T-helper 1 cell (primary cell): ENCODE measurements around the gene C1orf35.
A peak's percentile ranks its signal among the peaks of the same experiment; 100 is the strongest.

ENCODE experiments used
- DNase-seq, 5 donors: peaks; one replicate each; pipeline ENCODE4 v3.0.0-alpha.2; 2012 to 2020
- total RNA-seq, 4 donors: gene quantifications; one replicate each; lab custom pipeline; 2026; lab: John Stamatoyannopoulos, UW

The C1orf35 gene
- total RNA-seq = 16.9 to 22.8 (median 20.5) reads per million in 4 donors

- peak; percentile 85 to 94 (median 92) for DNase-seq
Measured at GRCh38 chr1:228102791-228103620, at the start of gene C1orf35. C1orf35 (minus strand) TSS chr1:228103325; CDS start chr1:228103227, 98 bp downstream.

DNA sequence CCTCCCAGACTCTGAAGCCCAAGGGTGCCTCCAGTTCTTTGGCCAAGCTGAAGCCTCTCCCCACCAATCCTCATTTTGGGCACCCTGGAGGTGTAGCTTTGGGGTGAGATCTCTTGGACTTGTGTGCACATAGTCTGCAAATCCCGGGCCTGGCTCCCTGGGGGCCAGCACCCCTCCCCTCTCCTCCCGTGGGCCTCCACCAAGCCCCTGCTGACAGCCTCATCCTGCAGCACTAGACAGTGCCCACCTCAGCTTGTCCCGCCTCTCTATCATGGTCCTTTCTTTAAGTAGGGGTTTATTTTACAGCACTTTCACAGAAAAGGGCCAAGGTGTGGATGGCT lies 49.8 kb upstream of the C1orf35 start:
- DNase-seq = peak in 1 of 5 donors; percentile 5

DNA sequence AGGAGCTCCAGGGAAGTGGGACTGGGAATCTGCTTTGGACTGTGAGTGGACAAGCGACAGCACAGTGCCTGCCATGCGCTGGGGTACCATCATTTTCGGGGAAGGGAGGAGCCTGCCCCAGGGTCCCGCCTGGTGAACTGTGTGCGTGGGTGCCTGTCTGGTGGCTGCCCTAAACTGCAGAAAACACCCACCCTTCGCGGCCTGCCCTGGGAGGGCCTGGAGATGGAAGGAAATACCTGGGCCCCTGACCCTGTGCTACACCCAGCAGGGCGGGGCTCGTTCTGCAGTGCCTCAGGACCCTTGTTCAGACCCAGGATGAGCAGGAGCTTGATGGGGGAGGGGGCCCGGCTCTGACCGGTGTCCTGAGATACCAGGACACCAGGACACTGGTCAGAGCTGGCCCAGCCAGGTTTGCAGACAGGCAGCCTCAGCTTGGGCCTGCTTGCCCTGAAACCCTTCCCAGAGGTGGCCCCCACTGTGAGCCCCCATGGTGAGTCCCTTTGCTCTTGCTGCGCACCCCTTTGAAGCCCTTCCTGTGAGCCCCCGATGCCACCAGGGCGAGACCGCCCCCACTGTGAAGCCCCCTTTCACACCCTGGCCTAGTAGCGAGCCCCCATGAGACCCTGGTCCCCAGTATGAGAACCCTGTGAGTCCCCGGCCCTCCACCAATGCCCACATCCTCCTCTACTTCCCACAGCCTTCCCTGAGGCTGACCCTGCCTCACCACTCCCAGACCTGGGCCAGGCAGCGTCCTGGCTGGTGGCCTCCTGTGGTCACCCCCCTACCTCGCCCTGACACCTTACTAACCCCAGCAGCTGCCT lies 49.2 kb upstream of the C1orf35 start:
- peak in 1 of 5 donors; percentile 5 for DNase-seq

GRCh38 chr1:228151180-228151925 lies 48.2 kb upstream of the C1orf35 start:
- DNase-seq = peak in 1 of 5 donors; percentile 15

DNA sequence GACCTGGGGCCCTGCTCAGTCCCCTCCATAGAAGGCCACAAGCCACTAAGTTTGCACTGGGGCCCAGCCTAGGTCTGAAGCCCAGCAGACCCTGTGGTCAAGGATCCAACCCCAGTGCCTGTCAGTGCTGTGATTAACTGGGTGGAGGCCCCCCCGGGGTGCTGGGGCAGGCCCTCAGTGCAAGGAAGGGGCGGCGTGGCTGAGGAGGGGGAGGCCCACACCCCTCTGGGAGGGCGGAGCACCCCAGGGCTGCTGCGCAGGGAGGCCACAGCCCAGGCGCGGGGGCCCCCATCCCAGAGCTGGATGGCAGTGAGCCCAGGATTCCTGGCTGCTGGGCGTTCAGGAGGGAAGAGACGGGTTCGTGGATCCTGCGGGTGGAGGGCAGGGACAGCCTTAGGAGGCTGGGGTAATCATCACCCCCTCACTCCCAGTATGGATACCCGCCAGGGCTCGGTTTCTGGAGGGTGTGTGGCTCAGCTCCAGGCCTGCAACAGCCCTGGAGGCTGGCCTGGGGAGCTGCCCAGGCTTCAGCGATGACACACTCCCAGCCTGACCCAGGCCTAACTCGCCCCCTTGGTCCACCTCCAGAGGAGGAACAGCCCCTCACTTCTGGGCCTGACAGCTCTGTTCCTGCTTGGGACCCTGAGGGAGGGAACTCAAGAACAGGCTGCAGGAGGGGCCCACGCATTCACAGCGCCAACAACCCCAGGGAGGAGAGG lies 47.5 kb upstream of the C1orf35 start:
- DNase-seq = no peak

- peak in 1 of 5 donors; percentile 10 for DNase-seq
Measured at GRCh38 chr1:228150120-228150460, 47.0 kb upstream of the C1orf35 start.

- no peak for DNase-seq
Measured at GRCh38 chr1:228149406-228150119, 46.4 kb upstream of the C1orf35 start, which contains the start of gene GJC2. GJC2 (plus strand) TSS chr1:228149930; CDS start chr1:228157759, 7,829 bp downstream.

GRCh38 chr1:228148935-228149405 lies 45.8 kb upstream of the C1orf35 start:
- DNase-seq = no peak

DNA sequence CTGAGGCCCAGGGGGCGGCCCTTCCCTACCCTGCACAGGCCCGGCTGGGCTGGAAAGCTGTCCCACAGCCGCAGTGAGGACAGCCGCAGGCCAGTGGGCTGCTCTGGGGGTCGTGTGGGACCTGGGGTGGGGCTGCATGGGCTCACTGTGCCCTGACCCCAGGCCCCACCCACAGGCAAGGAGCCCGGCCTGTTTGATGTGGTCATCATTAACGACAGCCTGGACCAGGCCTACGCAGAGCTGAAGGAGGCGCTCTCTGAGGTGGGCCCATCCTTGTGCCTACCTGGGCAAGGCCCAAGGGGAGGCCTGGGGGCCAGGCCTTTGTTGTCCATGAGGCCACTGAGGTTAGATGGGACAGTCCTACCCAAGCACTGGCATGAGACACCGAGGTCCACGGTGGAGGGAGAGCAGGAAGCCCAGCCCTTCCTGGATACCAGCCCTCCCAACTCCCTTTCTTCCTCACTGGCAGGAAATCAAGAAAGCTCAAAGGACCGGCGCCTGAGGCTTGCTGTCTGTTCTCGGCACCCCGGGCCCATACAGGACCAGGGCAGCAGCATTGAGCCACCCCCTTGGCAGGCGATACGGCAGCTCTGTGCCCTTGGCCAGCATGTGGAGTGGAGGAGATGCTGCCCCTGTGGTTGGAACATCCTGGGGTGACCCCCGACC lies 45.2 kb upstream of the C1orf35 start:
- DNase-seq = no peak

DNA sequence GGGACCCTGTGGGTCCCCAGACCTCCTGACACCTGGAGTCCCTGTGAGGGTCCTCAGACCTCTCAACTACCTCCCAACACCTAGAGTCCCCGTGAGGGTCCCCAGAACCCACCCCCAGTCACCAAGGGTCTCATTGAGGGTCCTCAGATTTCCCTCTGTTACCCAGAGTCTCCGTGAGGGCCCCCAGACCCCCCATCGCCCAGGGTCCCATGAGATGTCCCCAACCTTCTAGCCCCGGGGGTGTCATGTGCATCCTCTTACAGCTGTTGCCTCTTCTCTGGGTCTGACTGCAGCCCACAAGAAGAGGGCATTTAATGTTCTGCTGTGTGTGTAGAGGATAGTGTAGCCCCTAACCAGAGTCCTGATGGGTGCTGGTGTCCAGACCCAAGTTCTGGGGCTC lies 44.6 kb upstream of the C1orf35 start:
- DNase-seq = no peak

DNA sequence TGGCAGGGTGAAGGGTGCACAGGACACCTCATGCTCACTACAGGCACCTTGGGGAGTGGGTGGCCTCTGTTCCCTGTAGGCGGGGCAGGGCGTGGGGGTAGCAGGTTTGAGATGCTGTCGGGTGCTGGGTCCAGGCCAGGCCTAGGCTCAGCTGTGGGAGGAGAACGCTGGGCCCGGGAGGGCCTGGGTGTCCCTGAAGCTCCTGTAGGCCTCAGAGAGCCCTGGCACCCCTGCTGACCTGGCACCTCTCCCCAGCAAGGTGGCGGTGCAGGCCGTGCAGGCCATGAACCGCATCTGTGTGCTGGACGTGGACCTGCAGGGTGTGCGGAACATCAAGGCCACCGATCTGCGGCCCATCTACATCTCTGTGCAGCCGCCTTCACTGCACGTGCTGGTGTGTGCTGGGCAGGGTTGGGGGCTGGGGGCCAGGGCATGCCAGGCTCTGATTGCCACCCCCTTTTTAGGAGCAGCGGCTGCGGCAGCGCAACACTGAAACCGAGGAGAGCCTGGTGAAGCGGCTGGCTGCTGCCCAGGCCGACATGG lies 44.1 kb upstream of the C1orf35 start:
- DNase-seq = no peak

- no peak for DNase-seq
Measured at GRCh38 chr1:228146417-228147150, 43.5 kb upstream of the C1orf35 start.

DNA sequence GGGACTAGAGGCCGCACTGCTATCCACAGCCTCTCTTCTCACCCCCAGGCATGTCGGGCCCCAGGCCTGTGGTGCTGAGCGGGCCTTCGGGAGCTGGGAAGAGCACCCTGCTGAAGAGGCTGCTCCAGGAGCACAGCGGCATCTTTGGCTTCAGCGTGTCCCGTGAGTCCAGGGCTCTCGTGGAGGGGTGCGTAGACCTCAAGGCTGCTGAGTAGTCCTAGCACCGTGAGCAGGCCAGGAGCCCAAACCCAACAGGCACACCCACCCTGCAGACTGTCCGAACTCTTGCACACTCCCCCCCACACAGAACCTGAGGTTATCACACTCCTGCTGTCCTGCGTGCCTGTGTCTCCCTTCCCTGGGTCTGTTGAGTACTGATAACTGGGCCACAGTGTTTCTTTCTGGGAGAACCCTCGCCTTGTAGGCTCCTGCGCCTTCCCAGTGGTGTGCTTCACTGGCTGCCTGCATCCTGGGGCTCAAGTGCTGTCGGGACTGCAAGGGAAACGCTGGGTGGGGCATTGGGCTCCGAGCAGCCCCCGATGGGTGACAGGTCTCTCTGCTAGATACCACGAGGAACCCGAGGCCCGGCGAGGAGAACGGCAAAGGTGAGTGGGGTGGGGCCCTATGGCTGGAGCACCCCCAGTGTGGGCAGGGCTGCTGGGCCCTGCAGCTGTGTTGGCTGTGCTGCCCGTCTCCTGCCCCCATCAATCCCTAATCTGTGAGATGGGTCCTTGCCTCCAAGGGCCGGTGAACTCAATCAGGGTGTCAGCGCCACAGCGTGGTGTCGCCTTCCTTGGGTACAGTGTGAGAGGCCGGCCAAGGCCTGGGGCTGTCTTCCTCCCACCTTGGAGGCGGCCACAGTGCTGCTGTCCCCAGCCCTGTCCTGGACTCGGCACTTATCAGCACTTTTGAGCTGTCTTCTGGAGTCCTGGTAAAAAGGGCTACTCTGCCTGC lies 42.6 kb upstream of the C1orf35 start:
- DNase-seq = no peak

DNA sequence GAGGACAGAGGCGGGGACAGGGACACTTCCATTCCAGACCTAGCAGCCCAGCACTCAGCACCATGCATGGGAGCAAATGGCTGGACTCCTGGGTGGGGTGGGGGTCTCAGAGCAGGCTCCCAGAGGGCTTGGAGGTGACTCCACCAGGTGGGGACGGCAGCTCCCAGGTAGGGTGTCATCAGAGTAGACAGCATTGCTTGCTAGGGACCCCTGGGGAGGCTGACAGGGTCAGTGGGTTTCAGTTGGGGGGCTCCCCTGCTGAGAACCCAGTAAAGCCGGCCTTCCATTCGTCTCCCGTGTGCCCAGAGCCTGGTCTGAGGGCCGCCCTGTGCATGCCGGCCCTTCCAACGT lies 41.8 kb upstream of the C1orf35 start:
- DNase-seq = no peak

- no peak for DNase-seq
Measured at GRCh38 chr1:228144193-228144992, 41.3 kb upstream of the C1orf35 start.

- DNase-seq = no peak
Measured at GRCh38 chr1:228143480-228144192, 40.5 kb upstream of the C1orf35 start.

- DNase-seq = no peak
Measured at GRCh38 chr1:228142701-228143136, 39.6 kb upstream of the C1orf35 start.
